Right cardiac atrium (tissue), 5 donors: Measurements from ENCODE around the gene TRNP1. TPM values are rescaled to one million over a fixed set of nuclear protein-coding genes. Genes with fewer than 3 reads are reported as not detected.
A peak's percentile ranks its signal among the peaks of the same experiment; 100 is the strongest.

Experiments
- ATAC-seq, 2 donors: fragments of 200-7000 bp; cut with Tn5 transposase; one replicate each; pipeline versions ENCODE4 v1.8.0 to v1.9.1; 2020; ENCODE audit warnings: moderate library complexity in 2 of 2, mild to moderate bottlenecking in 1 of 2
- DNase-seq, 3 donors: peaks; one replicate each; pipeline ENCODE4 v3.0.0-alpha.2; 2020
- H3K27ac ChIP-seq: one replicate; pipeline ENCODE4 v1.5.1; 2013; ENCODE audit warnings: mild to moderate bottlenecking, low read length, control low read depth, moderate library complexity
- H3K27me3 ChIP-seq: one replicate; pipeline ENCODE4 v1.6.1; 2013; ENCODE audit not compliant: control insufficient read depth, insufficient read depth
- H3K4me1 ChIP-seq: one replicate; pipeline ENCODE4 v1.6.1; 2013; ENCODE audit warnings: low read length; ENCODE audit not compliant: control insufficient read depth, insufficient read depth
- H3K4me3 ChIP-seq: one replicate; pipeline ENCODE4 v1.5.1; 2013; ENCODE audit warnings: low read length, control low read depth
- H3K9me3 ChIP-seq: one replicate; pipeline ENCODE4 v1.6.1; 2013; ENCODE audit warnings: low read length; ENCODE audit not compliant: control insufficient read depth
- WGBS: extraction: QIAGEN DNeasy Blood & Tissue Kit; methylation state at CpG from one replicate; pipeline ENCODE4 v1.1.7; 2013; 5-methylcytosine and 5-hydroxymethylcytosine counted together
- intact Hi-C, 4 donors: fragments of 100-400 bp; cut with DNase I; formaldehyde crosslinking; loops; one replicate each; pipeline versions ENCODE4 v1.11.0 to v1.14.0; 2022 to 2023
- polyA plus RNA-seq: library from polyadenylated mRNA; stranded (reverse); fragments of 200-250 nt; gene quantifications from one replicate; pipeline ENCODE4 v1.2.3, GENCODE V29; 2013
- total RNA-seq, 4 donors: library from RNA; stranded (reverse); fragmentation: NEBNext Ultra II Directional; extraction: Animal tissue kit (Norgen Biotek cat#: 25700); gene quantifications; one replicate each; pipeline ENCODE4 v1.2.1, GENCODE V29; 2021
- donor health status: healthy with polysubstance abuse.
- donor health status: DM: no; HTN: yes; CAD: no.
- donor health status: DM: no; HTN: no; CAD: no.
- donor health status: DM: no; HTN: yes; CAD: no; lungs with severe emphysema.
- donor health status: DM: yes; HTN: yes; CAD: no.

Gene TRNP1
- total and polyA plus RNA-seq, 5 donors, result 45.9 to 64.6 (median 51.7) TPM

DNA sequence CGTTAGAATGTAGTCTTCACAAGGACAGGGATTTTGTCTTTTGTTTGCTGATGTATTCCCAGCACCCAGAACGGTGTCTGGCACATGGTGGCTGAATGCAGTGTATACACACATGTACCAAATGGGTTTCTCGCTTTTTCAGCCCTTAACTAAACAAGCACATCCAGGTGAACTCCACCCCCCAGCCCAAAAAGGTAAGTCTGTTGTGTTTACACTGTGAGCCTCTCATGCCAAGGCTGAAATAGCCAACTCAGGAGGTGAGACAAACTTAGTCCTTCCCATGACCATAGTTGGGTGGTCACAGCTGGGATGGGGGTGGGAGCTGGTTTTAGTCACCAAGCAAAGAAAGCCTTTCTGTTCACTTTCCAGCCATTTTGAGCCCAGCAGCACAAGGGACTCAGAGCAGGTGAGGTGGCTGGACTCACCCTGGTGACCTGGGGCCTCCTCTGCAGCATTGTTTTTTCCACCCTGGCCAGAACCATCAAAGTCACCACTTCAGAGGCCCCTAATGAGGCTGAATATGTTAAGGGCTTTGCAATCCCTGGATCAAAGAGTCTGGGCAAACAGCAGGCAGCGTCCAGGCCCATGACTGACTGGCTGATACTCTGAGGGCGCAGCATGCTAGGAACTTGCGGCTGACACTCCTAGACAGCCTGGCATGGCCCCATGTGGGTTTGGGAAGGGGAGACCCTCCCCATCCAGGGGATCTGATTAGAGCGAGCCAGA lies 10.4 kb downstream of the TRNP1 start:
- peak overlapping the region; percentile 34 for H3K27ac ChIP-seq
- no peaks in the 10 kb centered on the region for H3K27me3 ChIP-seq
- ATAC-seq (no peak), DNase-seq (no peak)
- H3K9me3 ChIP-seq, result no peaks in the 10 kb centered on the region
- WGBS, result 89% methylated on average over 7 of the region's 7 CpGs
- intact Hi-C loops, result loop anchor here in 1 of 4 donors (5.0 kb wide), 1 partner anchor 38 kb away; no protein-coding TSS in a partner anchor
- H3K4me3 ChIP-seq, result no peak overlapping the region
- H3K4me1 ChIP-seq, result peaks cover 21% of the 10 kb centered on the region

- Histone ChIP-seq H3K27me3 (no peaks in the 10 kb centered on the region), H3K9me3 (no peaks in the 10 kb centered on the region), H3K27ac (peak overlapping the region; percentile 34), H3K4me3 (no peak overlapping the region), H3K4me1 (peaks cover 21% of the 10 kb centered on the region)
- intact Hi-C loops, result loop anchor here in 1 of 4 donors (5.0 kb wide), 1 partner anchor 38 kb away; no protein-coding TSS in a partner anchor
- 52% methylated on average over 10 of the region's 10 CpGs for WGBS
- DNase-seq, result peak in 1 of 3 donors; percentile 75
- peak; percentile 29 to 30 for ATAC-seq
These were observed 11.1 kb downstream of the TRNP1 start for GRCh38 chr1:27004471-27005165.

GRCh38 chr1:27005166-27005530 lies 11.7 kb downstream of the TRNP1 start:
- WGBS, result 93% methylated on average over 3 of the region's 3 CpGs
- Histone ChIP-seq H3K4me1 (peaks cover 19% of the 10 kb centered on the region), H3K27ac (peak overlapping the region; percentile 20), H3K9me3 (no peaks in the 10 kb centered on the region), H3K27me3 (no peaks in the 10 kb centered on the region), H3K4me3 (no peak overlapping the region)
- DNase-seq, result no peak
- ATAC-seq, result no peak
- intact Hi-C loops, result no loop called here

GRCh38 chr1:27005648-27006496 lies 12.4 kb downstream of the TRNP1 start:
- DNase-seq (peak in 2 of 3 donors; percentile 45 to 68), ATAC-seq (no peak)
- Histone ChIP-seq H3K4me3 (no peak overlapping the region), H3K9me3 (no peaks in the 10 kb centered on the region), H3K27ac (no peak overlapping the region), H3K27me3 (no peaks in the 10 kb centered on the region), H3K4me1 (peaks cover 15% of the 10 kb centered on the region)
- 92% methylated on average over 48 of the region's 48 CpGs for WGBS
- intact Hi-C loops, result no loop called here

DNA sequence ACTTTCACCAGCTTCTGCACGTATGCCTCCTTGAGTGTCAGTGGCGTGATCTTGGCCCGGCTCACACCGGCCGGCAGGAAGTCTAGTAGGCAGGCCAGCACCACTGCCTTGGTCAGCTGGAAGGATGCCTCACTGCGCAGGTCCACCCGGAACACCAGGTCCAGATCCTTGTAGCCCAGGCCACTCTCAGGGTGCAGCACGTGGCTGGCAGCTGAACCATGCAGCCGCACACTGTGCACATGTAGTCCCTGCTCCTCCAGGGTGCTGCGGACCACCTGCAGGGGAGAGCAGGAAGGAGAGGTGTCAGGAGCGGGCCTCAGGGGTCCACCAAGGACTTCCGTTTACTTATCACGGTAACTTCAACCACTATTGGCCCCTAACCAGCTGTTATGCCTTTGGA lies 13.2 kb downstream of the TRNP1 start:
- Histone ChIP-seq H3K27ac (no peak overlapping the region), H3K27me3 (no peaks in the 10 kb centered on the region), H3K9me3 (no peaks in the 10 kb centered on the region), H3K4me1 (peaks cover 13% of the 10 kb centered on the region), H3K4me3 (no peak overlapping the region)
- no peak for ATAC-seq
- peak in 1 of 3 donors; percentile 40 for DNase-seq
- intact Hi-C loops, result no loop called here
- WGBS, result 64% methylated on average over 13 of the region's 13 CpGs

- Histone ChIP-seq H3K4me1 (peaks cover 8% of the 10 kb centered on the region), H3K27me3 (no peaks in the 10 kb centered on the region), H3K4me3 (no peak overlapping the region), H3K27ac (peak overlapping the region; percentile 31), H3K9me3 (no peaks in the 10 kb centered on the region)
- 68% methylated on average over 9 of the region's 9 CpGs for WGBS
- no peak for ATAC-seq
- DNase-seq, result peak in 1 of 3 donors; percentile 55
- intact Hi-C loops, result no loop called here
These were observed 14.6 kb downstream of the TRNP1 start for GRCh38 chr1:27007909-27008582.

GRCh38 chr1:27009601-27010197 lies 16.2 kb downstream of the TRNP1 start:
- no peaks in the 10 kb centered on the region for H3K27me3 ChIP-seq
- DNase-seq (peak; percentile 50 to 81 (median 65)), ATAC-seq (peak; percentile 6 to 10)
- H3K4me3 ChIP-seq, result no peak overlapping the region
- H3K4me1 ChIP-seq, result peaks cover 8% of the 10 kb centered on the region
- intact Hi-C loops, result no loop called here
- H3K9me3 ChIP-seq, result no peaks in the 10 kb centered on the region
- peak overlapping the region; percentile 38 for H3K27ac ChIP-seq
- 53% methylated on average over 6 of the region's 6 CpGs for whole genome bisulfite sequencing

DNA sequence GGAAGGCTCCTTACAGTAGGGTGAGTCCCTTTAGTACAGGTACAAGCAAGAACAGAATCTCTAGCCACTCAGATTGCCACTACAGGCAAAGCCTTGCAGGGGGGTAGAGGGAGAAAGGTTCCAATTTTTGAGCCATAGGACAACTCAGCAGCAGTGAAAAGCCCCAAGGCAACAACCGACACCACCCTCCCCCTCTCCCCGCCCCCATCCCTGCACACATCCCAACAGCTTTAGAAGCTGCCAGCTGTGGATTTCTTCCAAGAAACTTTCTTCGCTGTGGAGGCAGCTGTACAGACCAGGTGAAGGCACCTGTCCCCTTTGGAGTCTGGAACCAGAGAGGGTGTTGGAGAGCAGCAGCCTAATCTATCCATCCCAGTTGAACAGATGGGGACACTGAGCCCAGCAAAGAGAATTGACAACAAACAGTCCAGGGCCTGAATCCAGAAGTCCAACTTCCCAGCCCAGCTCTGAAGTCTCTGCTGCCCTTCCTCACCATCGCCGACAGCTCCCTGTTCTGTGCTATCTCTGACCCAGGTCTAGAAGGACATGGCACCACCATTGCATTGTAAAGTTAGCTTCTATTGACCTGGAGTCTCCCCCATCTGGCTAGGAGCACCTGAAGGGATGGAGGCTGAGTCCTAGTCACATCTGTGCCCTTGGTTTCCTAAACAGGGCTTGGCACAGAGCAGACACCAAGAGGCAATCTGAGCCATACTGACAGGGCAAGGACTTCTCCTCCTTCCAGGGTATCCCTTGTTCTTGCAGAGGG lies 16.9 kb downstream of the TRNP1 start:
- H3K4me3 ChIP-seq, result no peak overlapping the region
- 50% methylated on average over 5 of the region's 5 CpGs for WGBS
- peaks cover 3% of the 10 kb centered on the region for H3K4me1 ChIP-seq

DNA sequence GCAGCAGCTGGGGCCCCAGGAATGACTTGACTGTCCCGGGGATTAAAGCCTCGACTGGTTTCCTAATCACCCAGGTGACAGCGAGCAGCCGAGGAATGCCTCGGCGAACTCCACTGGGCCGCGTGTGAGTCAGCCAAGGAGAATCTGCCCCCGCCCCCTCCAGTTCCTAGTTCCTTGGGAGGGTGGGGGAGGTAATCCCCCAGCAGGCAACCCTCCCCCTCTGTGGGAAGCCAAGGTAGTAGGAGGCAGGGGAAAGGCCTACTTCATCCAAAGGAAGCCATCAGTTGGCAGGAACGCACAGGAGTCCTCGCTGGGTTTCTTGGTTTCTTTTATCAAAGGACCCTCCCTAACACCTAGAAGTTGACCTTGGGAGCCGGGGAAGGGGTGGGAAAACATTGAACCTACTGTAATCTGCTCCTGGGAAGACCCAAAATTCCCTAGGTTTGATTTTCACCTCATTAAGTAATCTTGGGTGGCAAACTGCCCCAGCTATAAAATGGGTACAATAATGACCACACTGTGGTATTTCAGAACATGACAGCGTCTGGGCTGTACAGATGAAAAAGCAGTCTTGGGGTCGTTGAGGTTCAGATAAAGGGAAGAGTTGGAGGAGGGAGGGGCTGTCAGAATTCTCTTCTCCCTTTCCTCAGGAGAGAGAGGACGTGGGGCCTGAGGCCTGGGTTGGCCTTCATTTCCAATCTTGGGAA lies 17.7 kb downstream of the TRNP1 start:
- ATAC-seq (no peak), DNase-seq (peak in 1 of 3 donors; percentile 67)
- no peaks in the 10 kb centered on the region for H3K9me3 ChIP-seq
- intact Hi-C loops, result no loop called here
- peaks cover 3% of the 10 kb centered on the region for H3K4me1 ChIP-seq
- no peaks in the 10 kb centered on the region for H3K27me3 ChIP-seq
- 50% methylated on average over 15 of the region's 15 CpGs for WGBS
- H3K4me3 ChIP-seq, result peak overlapping the region; percentile 51
- peak overlapping the region; percentile 69 for H3K27ac ChIP-seq

More for the DNA sequence above, 16.9 kb downstream of the TRNP1 start:
- Histone ChIP-seq H3K27ac (peak overlapping the region; percentile 38), H3K9me3 (no peaks in the 10 kb centered on the region), H3K27me3 (no peaks in the 10 kb centered on the region)
- ATAC-seq (no peak), DNase-seq (no peak)
- intact Hi-C loops, result no loop called here
